ENCODE measurements around the gene NEDD4L. TPM values are rescaled to one million over a fixed set of nuclear protein-coding genes. Genes with fewer than 3 reads are reported as not detected.

Gene NEDD4L
- total RNA-seq, 1 experiment from 2014 or later: 108 TPM

- CTCF ChIA-PET: interaction anchor here (0.6 kb wide), 1 partner anchor 594 kb away, joined by 3 read pairs; no protein-coding TSS in a partner anchor
- H3K4me3 Mint-ChIP-seq (ENCODE audit: unreplicated experiment): no peak overlapping the region
- intact Hi-C loops (cut with micrococcal nuclease): no loop called here
- no peaks in the 10 kb centered on the region for H3K27me3 Mint-ChIP-seq (ENCODE audit: insufficient read depth, unreplicated experiment)
- H3K9me3 Mint-ChIP-seq (ENCODE audit: unreplicated experiment): no peaks in the 10 kb centered on the region
- POLR2A ChIA-PET: interaction anchor here (0.6 kb wide), 1 partner anchor 111 kb away, joined by 3 read pairs; no protein-coding TSS in a partner anchor
- no peaks in the 10 kb centered on the region for H3K36me3 Mint-ChIP-seq (ENCODE audit: insufficient read depth, unreplicated experiment)
- peaks cover 52% of the 10 kb centered on the region for H3K4me1 Mint-ChIP-seq (ENCODE audit: insufficient read depth, unreplicated experiment)
- no peak overlapping the region for H3K27ac Mint-ChIP-seq (ENCODE audit: low read depth, unreplicated experiment)
- TF ChIP-seq CTCF (IDR thresholded peaks at IDR 0.05; ENCODE audit: unreplicated experiment): no peak
- BruUV-seq (replicated peaks): no TSS peak
- no peak for DNase-seq (ENCODE audit: unreplicated experiment)
Observed at GRCh38 chr18:58212274-58212673, 168.2 kb downstream of the NEDD4L start.

DNA sequence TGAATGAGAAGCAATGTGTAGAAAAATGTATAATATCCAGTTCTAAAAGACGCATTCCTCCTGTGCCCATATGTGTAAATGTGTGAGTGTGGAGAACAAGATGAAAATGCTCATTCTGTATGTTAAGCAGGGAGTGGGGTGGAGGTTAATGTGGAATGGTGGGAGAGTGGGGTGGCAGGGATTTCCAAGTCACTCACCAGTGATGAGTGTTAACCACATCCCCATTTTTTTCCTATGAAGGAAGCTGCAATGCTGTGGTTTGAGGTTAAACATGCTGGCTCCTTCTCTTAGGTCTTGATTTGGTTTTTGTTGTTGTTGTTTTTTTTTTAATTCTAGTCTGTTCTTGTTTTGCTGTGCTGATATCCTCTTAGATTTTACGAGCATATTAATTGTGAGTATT lies 169.4 kb downstream of the NEDD4L start:
- DNase-seq (ENCODE audit: unreplicated experiment): peak; percentile 33
- CTCF ChIA-PET: interaction anchor here (0.8 kb wide), 1 partner anchor 108 kb away, joined by 3 read pairs; no protein-coding TSS in a partner anchor
- BruUV-seq (replicated peaks): no TSS peak

DNA sequence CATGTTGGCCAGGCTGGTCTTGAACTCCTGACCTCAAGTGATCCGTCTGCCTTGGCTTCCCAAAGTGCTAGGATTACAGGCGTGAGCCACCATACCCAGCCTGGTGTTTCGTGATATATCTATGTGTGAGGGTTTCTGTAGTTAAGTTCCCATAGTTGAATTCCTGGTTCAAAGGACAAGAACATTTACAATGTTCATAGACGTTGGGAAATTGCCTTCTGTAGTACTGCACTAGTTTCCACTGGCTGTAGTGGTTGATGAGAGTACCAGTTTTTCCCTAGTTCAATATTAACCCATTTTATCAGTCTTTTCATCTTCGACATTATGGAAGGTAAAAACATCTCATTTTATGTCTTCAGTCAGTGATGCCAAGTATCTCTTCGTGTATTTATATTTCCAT lies 171.0 kb downstream of the NEDD4L start:
- DNase-seq (ENCODE audit: unreplicated experiment): no peak
- H3K4me3 Mint-ChIP-seq (ENCODE audit: unreplicated experiment): no peak overlapping the region
- H3K36me3 Mint-ChIP-seq (ENCODE audit: insufficient read depth, unreplicated experiment): no peaks in the 10 kb centered on the region
- no peak for TF ChIP-seq CTCF (IDR thresholded peaks at IDR 0.05; ENCODE audit: unreplicated experiment)
- BruUV-seq (replicated peaks): no TSS peak
- ChIA-PET CTCF (interaction anchor here (0.7 kb wide), 2 partner anchors 9 to 89 kb away, joined by 3 read pairs; no protein-coding TSS in a partner anchor), POLR2A (interaction anchor here (0.8 to 1.2 kb wide), 2 partner anchors 23 to 71 kb away, joined by 3 to 4 read pairs; no protein-coding TSS in a partner anchor)
- no peaks in the 10 kb centered on the region for H3K27me3 Mint-ChIP-seq (ENCODE audit: insufficient read depth, unreplicated experiment)
- intact Hi-C loops (cut with micrococcal nuclease): no loop called here
- H3K4me1 Mint-ChIP-seq (ENCODE audit: insufficient read depth, unreplicated experiment): peaks cover 48% of the 10 kb centered on the region
- H3K9me3 Mint-ChIP-seq (ENCODE audit: unreplicated experiment): no peaks in the 10 kb centered on the region
- peak overlapping the region; percentile 90 for H3K27ac Mint-ChIP-seq (ENCODE audit: low read depth, unreplicated experiment)

More for the DNA sequence above, 169.4 kb downstream of the NEDD4L start:
- Mint-ChIP-seq H3K27ac (ENCODE audit: low read depth, unreplicated experiment) (peak overlapping the region; percentile 90), H3K9me3 (ENCODE audit: unreplicated experiment) (no peaks in the 10 kb centered on the region), H3K36me3 (ENCODE audit: insufficient read depth, unreplicated experiment) (no peaks in the 10 kb centered on the region), H3K4me1 (ENCODE audit: insufficient read depth, unreplicated experiment) (peaks cover 50% of the 10 kb centered on the region), H3K27me3 (ENCODE audit: insufficient read depth, unreplicated experiment) (no peaks in the 10 kb centered on the region), H3K4me3 (ENCODE audit: unreplicated experiment) (no peak overlapping the region)
- intact Hi-C loops (cut with micrococcal nuclease): no loop called here
- POLR2A ChIA-PET: interaction anchor here (0.6 to 1.6 kb wide), 6 partner anchors 8 to 464 kb away, joined by 3 to 5 read pairs (median 3); no protein-coding TSS in a partner anchor
- TF ChIP-seq CTCF (IDR thresholded peaks at IDR 0.05; ENCODE audit: unreplicated experiment): no peak

GRCh38 chr18:58216071-58216481 lies 172.1 kb downstream of the NEDD4L start:
- DNase-seq (ENCODE audit: unreplicated experiment): peak; percentile 67
- H3K36me3 Mint-ChIP-seq (ENCODE audit: insufficient read depth, unreplicated experiment): no peaks in the 10 kb centered on the region
- H3K27me3 Mint-ChIP-seq (ENCODE audit: insufficient read depth, unreplicated experiment): no peaks in the 10 kb centered on the region
- H3K4me1 Mint-ChIP-seq (ENCODE audit: insufficient read depth, unreplicated experiment): peaks cover 48% of the 10 kb centered on the region
- TF ChIP-seq CTCF (IDR thresholded peaks at IDR 0.05; ENCODE audit: unreplicated experiment): no peak
- H3K9me3 Mint-ChIP-seq (ENCODE audit: unreplicated experiment): no peaks in the 10 kb centered on the region
- peak overlapping the region; percentile 33 for H3K27ac Mint-ChIP-seq (ENCODE audit: low read depth, unreplicated experiment)
- H3K4me3 Mint-ChIP-seq (ENCODE audit: unreplicated experiment): peak overlapping the region; percentile 52
- no TSS peak for BruUV-seq (replicated peaks)
- POLR2A ChIA-PET: interaction anchor here (0.7 to 9.3 kb wide), 5 partner anchors 11 to 47 kb away, joined by 3 to 171 read pairs (median 6); no protein-coding TSS in a partner anchor
- intact Hi-C loops (cut with micrococcal nuclease): no loop called here
- CTCF ChIA-PET: no interaction called here

All from MCF 10A (cell line).